Heart left ventricle (tissue), 13 donors: Measurements from ENCODE around the gene ZNF618.

Experiments
- POLR2A ChIP-seq, 2 donors: fragments of 450-650 bp; IDR thresholded peaks; one replicate each; pipeline ENCODE4 v1.6.1; 2017; ENCODE audit warnings: antibody characterized with exemption in 2 of 2, mild to moderate bottlenecking in 2 of 2, moderate library complexity in 2 of 2
- TF ChIP-seq, protein P1 (sequence below), 12 donors: fragments of 200-600 bp; sonication (generic) in 4 of 12; IDR thresholded peaks; one replicate each; pipeline versions ENCODE4 v1.5.0 to v1.8.0; 2018 to 2022; ENCODE audit warnings: antibody characterized with exemption in 12 of 12, mild to moderate bottlenecking in 5 of 12
- donor health status: ischemic (EF 13 %, LVEDD 7.1; RV severe dilation, severe dysfunction).
- donor health status: DM: no; HTN: yes; CAD: no.
- donor health status: DM: no; HTN: no; CAD: no.
- donor health status: ischemic (EF 25% LVEDD 6.9; RV normal size, moderate dysfunction).
- donor health status: ischemic (EF 25% LVEDD 5.7; RV mildly dilated, moderate dysfunction).
- donor health status: ischemic (EF 35%, LVEDD 5.7; RV mildly dilated, moderate dysfunction).
- donor health status: nonischemic (EF 11% LVEDD 7.7; RV severe dilation, severe dysfunction).
- donor health status: DM: yes; HTN: yes; CAD: no.
- donor health status: PGD.
- donor health status: ischemic (EF 29% LVEDD 5.4; RV normal size, mild dysfunction).
- donor health status: nonischemic (EF 23%, LVEDD 6.1; RV moderate dilation, normal function).

DNA sequence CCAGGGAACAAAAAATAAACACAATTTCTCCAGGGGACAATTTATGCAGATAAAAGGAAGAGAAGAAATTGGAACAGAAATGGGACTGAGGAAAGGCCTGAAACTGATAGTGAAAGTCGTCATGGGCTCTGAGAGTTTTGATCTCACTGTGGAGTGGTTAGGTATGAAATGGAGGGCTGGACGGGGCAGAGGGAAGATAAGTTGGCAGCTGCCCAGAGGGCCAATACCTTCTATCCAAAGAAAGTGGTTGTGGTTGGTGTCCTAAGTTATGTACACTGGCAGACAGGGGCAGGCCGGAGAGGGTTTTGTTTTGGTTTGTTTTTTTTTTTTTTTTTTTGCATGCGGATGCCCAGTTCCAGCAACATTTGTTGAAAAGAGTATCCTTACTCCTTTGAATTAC, 46.1 kb downstream of the ZNF618 start:
- TF ChIP-seq, protein P1, sequence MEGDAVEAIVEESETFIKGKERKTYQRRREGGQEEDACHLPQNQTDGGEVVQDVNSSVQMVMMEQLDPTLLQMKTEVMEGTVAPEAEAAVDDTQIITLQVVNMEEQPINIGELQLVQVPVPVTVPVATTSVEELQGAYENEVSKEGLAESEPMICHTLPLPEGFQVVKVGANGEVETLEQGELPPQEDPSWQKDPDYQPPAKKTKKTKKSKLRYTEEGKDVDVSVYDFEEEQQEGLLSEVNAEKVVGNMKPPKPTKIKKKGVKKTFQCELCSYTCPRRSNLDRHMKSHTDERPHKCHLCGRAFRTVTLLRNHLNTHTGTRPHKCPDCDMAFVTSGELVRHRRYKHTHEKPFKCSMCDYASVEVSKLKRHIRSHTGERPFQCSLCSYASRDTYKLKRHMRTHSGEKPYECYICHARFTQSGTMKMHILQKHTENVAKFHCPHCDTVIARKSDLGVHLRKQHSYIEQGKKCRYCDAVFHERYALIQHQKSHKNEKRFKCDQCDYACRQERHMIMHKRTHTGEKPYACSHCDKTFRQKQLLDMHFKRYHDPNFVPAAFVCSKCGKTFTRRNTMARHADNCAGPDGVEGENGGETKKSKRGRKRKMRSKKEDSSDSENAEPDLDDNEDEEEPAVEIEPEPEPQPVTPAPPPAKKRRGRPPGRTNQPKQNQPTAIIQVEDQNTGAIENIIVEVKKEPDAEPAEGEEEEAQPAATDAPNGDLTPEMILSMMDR (IDR thresholded peaks at IDR 0.05), result no peak
- no peak for TF ChIP-seq POLR2A (IDR thresholded peaks at IDR 0.05)
